SK-N-SH (cell line): ENCODE measurements around the gene EGF. TPM values are rescaled to one million over a fixed set of nuclear protein-coding genes. Genes with fewer than 3 reads are reported as not detected.

Source experiments
- CTCF ChIA-PET: fragments of 300-600, 350-600 bp; formaldehyde crosslinking; extraction: SDS; loops from one replicate; lab custom pipeline; 2021; lab: Yijun Ruan, JAX
- POLR2A ChIA-PET: fragments of 350-600 bp; sonication (Branson Sonifier 250); formaldehyde crosslinking; extraction: SDS; loops from one replicate; lab custom pipeline; 2020; ENCODE audit warnings: antibody characterized with exemption, inconsistent platforms; lab: Yijun Ruan, JAX
- DNase-seq: peaks from one replicate; pipeline ENCODE4 v3.0.0; 2012
- H2AFZ ChIP-seq: fragments of 200-600 bp; sonication (generic); 2 replicates; pipeline ENCODE4 v1.8.1; 2016; ENCODE audit warnings: antibody characterized with exemption, mild to moderate bottlenecking, low read depth
- H3F3A ChIP-seq: fragments of 200-600 bp; sonication (generic); replicated peaks from 2 replicates; pipeline ENCODE3; 2016; ENCODE audit warnings: antibody characterized with exemption, mild to moderate bottlenecking; ENCODE audit not compliant: insufficient read depth
- H3K27ac ChIP-seq, 2 experiments: fragments of 200-500 bp in 1 of 2; fragments of 200-600 bp in 1 of 2; sonication (Bioruptor generic) in 1 of 2; sonication (generic), shearing (Covaris generic) in 1 of 2; 2 replicates each; pipeline versions ENCODE4 v1.5.1 to v1.6.1; 2014 to 2016; ENCODE audit warnings: low read depth in 2 of 2, inconsistent platforms in 1 of 2, low read length in 1 of 2, mild to moderate bottlenecking in 1 of 2, mixed read lengths in 1 of 2
- H3K27me3 ChIP-seq: fragments of 200-600 bp; sonication (generic), shearing (Covaris generic); 2 replicates; pipeline ENCODE4 v1.6.1; 2016; ENCODE audit warnings: mixed run types; ENCODE audit not compliant: insufficient read depth
- H3K36me3 ChIP-seq, 2 experiments: fragments of 200-500 bp in 1 of 2; fragments of 200-600 bp in 1 of 2; sonication (Bioruptor generic) in 1 of 2; sonication (generic) in 1 of 2; replicated peaks in 1 of 2; 2 replicates each; pipeline versions ENCODE3 to v1.5.1; 2014 to 2016; ENCODE audit warnings: low read length in 1 of 2, mild to moderate bottlenecking in 1 of 2; ENCODE audit not compliant: insufficient read depth in 2 of 2, control insufficient read depth in 1 of 2
- H3K4me1 ChIP-seq, 2 experiments: fragments of 200-500 bp in 1 of 2; fragments of 200-600 bp in 1 of 2; sonication (Bioruptor generic) in 1 of 2; sonication (generic), shearing (Covaris generic) in 1 of 2; 2 replicates each; pipeline versions ENCODE4 v1.5.1 to v1.6.1; 2014 to 2016; ENCODE audit warnings: low read depth in 1 of 2, low read length in 1 of 2, mixed run types in 1 of 2; ENCODE audit not compliant: insufficient read depth in 2 of 2, control insufficient read depth in 1 of 2
- H3K4me2 ChIP-seq: fragments of 200-600 bp; sonication (generic), shearing (Covaris generic); 2 replicates; pipeline ENCODE4 v1.6.1; 2017; ENCODE audit warnings: mixed run types
- H3K4me3 ChIP-seq, 2 experiments: fragments of 200-500 bp in 1 of 2; fragments of 200-600 bp in 1 of 2; sonication (Bioruptor generic) in 1 of 2; sonication (generic), shearing (Covaris generic) in 1 of 2; 2 replicates each; pipeline versions ENCODE4 v1.5.1 to v1.8.1; 2014 to 2016; ENCODE audit warnings: low read depth in 2 of 2, inconsistent platforms in 1 of 2, low read length in 1 of 2, mild to moderate bottlenecking in 1 of 2, mixed read lengths in 1 of 2, moderate library complexity in 1 of 2
- H3K79me2 ChIP-seq: fragments of 200-600 bp; sonication (generic); 2 replicates; pipeline ENCODE4 v1.8.1; 2017; ENCODE audit warnings: mild to moderate bottlenecking; ENCODE audit not compliant: insufficient read depth
- H3K9ac ChIP-seq: fragments of 200-600 bp; sonication (generic); 2 replicates; pipeline ENCODE4 v1.6.1; 2017; ENCODE audit warnings: mixed run types
- H3K9me2 ChIP-seq: fragments of 200-600 bp; sonication (generic); 2 replicates; pipeline ENCODE4 v1.6.1; 2017; ENCODE audit warnings: mixed run types
- H3K9me3 ChIP-seq: fragments of 200-600 bp; sonication (generic); 2 replicates; pipeline ENCODE4 v1.6.1; 2017; ENCODE audit warnings: mixed run types, mild to moderate bottlenecking, moderate library complexity
- H4K20me1 ChIP-seq: fragments of 200-600 bp; sonication (generic); 2 replicates; pipeline ENCODE4 v1.6.1; 2017; ENCODE audit warnings: mild to moderate bottlenecking, mixed run types; ENCODE audit not compliant: insufficient read depth
- CTCF ChIP-seq: fragments of 200-600 bp; sonication (generic); IDR thresholded peaks from 2 replicates; pipeline ENCODE4 v1.6.1; 2017; ENCODE audit warnings: antibody characterized with exemption, mild to moderate bottlenecking, moderate library complexity
- GABPA ChIP-seq: IDR thresholded peaks from 2 replicates; pipeline ENCODE4 v1.4.0; 2012; ENCODE audit warnings: low read depth, mild to moderate bottlenecking
- GATA2 ChIP-seq: sonication (generic); formaldehyde crosslinking; IDR thresholded peaks from 2 replicates; pipeline ENCODE4 v1.5.0; 2020; ENCODE audit warnings: mild to moderate bottlenecking, missing genetic modification reagents
- IRF3 ChIP-seq: fragments of 150-350 bp; IDR thresholded peaks from 2 replicates; pipeline ENCODE4 v1.6.1; 2016; ENCODE audit warnings: mild to moderate bottlenecking, low read depth, low read length
- MAX ChIP-seq: IDR thresholded peaks from 2 replicates; pipeline ENCODE4 v1.4.0; 2012; ENCODE audit warnings: low read depth
- MEF2A ChIP-seq: IDR thresholded peaks from 2 replicates; pipeline ENCODE4 v1.4.0; 2012; ENCODE audit warnings: low read depth, borderline replicate concordance
- NRF1 ChIP-seq: IDR thresholded peaks from 2 replicates; pipeline ENCODE4 v1.6.1; 2012; ENCODE audit warnings: low read depth, mild to moderate bottlenecking, low read length
- PBX3 ChIP-seq: IDR thresholded peaks from 2 replicates; pipeline ENCODE4; 2012
- RAD21 ChIP-seq: IDR thresholded peaks from 2 replicates; pipeline ENCODE4 v1.6.1; 2012; ENCODE audit warnings: mild to moderate bottlenecking, low read length
- RCOR1 ChIP-seq: fragments of 150-350 bp; IDR thresholded peaks from 2 replicates; pipeline ENCODE4 v1.6.1; 2017; ENCODE audit warnings: antibody characterized with exemption, low read length
- RFX5 ChIP-seq: IDR thresholded peaks from 2 replicates; pipeline ENCODE4 v1.6.1; 2012; ENCODE audit warnings: mild to moderate bottlenecking, improper control_type of control experiment, low read length
- TAF1 ChIP-seq: IDR thresholded peaks from 2 replicates; pipeline ENCODE4 v1.6.1; 2012; ENCODE audit warnings: low read depth, mild to moderate bottlenecking, low read length, moderate library complexity, borderline replicate concordance
- TCF12 ChIP-seq: IDR thresholded peaks from 2 replicates; pipeline ENCODE4 v1.4.0; 2012
- TEAD4 ChIP-seq: IDR thresholded peaks from 2 replicates; pipeline ENCODE4 v1.4.0; 2012; ENCODE audit warnings: mild to moderate bottlenecking, borderline replicate concordance; ENCODE audit not compliant: insufficient read depth
- USF2 ChIP-seq: fragments of 150-350 bp; IDR thresholded peaks from 2 replicates; pipeline ENCODE4 v1.6.1; 2017; ENCODE audit warnings: antibody characterized with exemption, low read length, low read depth, borderline replicate concordance
- YY1 ChIP-seq: IDR thresholded peaks from 2 replicates; pipeline ENCODE4 v1.4.0; 2012; ENCODE audit warnings: low read depth, mild to moderate bottlenecking
- ZBTB33 ChIP-seq: IDR thresholded peaks from 2 replicates; pipeline ENCODE4 v1.4.0; 2012; ENCODE audit warnings: low read depth, borderline replicate concordance
- WGBS: methylation state at CpG from one replicate; pipeline ENCODE4 v1.1.6; 2017; ENCODE audit warnings: low lambda C conversion rate; 5-methylcytosine and 5-hydroxymethylcytosine counted together
- polyA plus RNA-seq, 3 experiments: library from polyadenylated mRNA; depleted of rRNA; stranded (reverse); fragments of >200 nt; gene quantifications; 2 replicates each; pipeline ENCODE4 v1.2.3, GENCODE V29; 2012

The EGF gene
- polyA plus RNA-seq, 1 of the 3 experiments (the other 2 are of a cell fraction), result 0.89 TPM

- Histone ChIP-seq H3K27me3 (no peaks in the 10 kb centered on the region; the same call in 1 of the 2 replicates), H3K36me3 (no peaks in the 10 kb centered on the region), H3K4me1 (no peaks in the 10 kb centered on the region), H3K9ac (no peak overlapping the region), H3K4me3 (no peak overlapping the region), H3K4me2 (no peak overlapping the region), H3K9me2 (no peaks in the 10 kb centered on the region)
- POLR2A ChIA-PET, result interaction anchor here (0.6 kb wide), 1 partner anchor 594 kb away, joined by 3 read pairs; no protein-coding TSS in a partner anchor
- CTCF ChIA-PET, result interaction anchor here (0.7 to 2.2 kb wide), 5 partner anchors 13 to 496 kb away, joined by 3 to 8 read pairs (median 3); no protein-coding TSS in a partner anchor
- TF ChIP-seq TAF1 (no peak), GABPA (no peak), TCF12 (no peak), MEF2A (no peak), TEAD4 (no peak), RFX5 (no peak), ZBTB33 (no peak), IRF3 (no peak), RAD21 (no peak), PBX3 (no peak), YY1 (no peak), NRF1 (no peak), MAX (no peak), CTCF (no peak), USF2 (no peak), RCOR1 (no peak), GATA2 (CRISPR knock-in tag) (no peak)
- TF ChIP-seq, all 33 proteins: peak for 0
- Histone ChIP-seq H4K20me1 (no peaks in the 10 kb centered on the region), H3F3A (no peaks in the 10 kb centered on the region), H3K27ac (no peak overlapping the region), H3K9me3 (no peaks in the 10 kb centered on the region), H3K79me2 (no peaks in the 10 kb centered on the region), H2AFZ (no peak overlapping the region)
- 70% methylated on average over 3 of the region's 3 CpGs for WGBS
- DNase-seq, result no peak
These were observed 106.5 kb downstream of the EGF start for GRCh38 chr4:110019153-110019552.
